Measurements from ENCODE around the gene STC2.

The STC2 gene

DNA sequence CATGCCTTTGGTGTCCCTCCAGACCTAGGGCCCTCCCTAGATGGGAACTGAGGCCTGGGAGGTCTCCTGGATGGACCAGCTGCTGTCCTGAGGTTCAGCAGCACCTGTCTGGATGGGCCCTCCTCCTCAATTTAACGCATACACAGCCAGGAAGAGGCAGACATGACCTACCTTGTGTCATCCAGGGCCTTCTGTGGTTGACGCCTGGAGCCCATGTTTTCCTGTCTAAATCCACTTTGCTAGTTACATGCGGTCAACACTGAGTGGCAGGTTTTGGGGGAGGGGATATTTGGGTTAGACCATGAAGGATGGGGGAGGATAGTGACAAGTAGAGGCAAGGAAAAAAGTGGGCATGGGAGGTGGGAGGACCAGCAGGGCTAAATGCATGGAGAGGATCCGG, 3.1 kb upstream of the STC2 start:
- Histone ChIP-seq H3K79me1 (ENCODE audit: low read length) (no peaks in the 10 kb centered on the region), H4K5ac (ENCODE audit: low read length) (no peak overlapping the region), H3K36me3 (ENCODE audit: control insufficient read depth, insufficient read depth, low read length) (no peaks in the 10 kb centered on the region), H3K56ac (ENCODE audit: low read length) (no peak overlapping the region), H2BK5ac (ENCODE audit: low read length) (no peak overlapping the region), H3K23ac (ENCODE audit: low read length) (no peak overlapping the region), H3K27ac (ENCODE audit: low read depth, low read length) (no peak overlapping the region), H3K4me3 (ENCODE audit: low read length) (no peak overlapping the region), H3K79me2 (ENCODE audit: control insufficient read depth, insufficient read depth, low read length) (peaks cover 17% of the 10 kb centered on the region), H3K4ac (ENCODE audit: low read depth, low read length) (peak overlapping the region; percentile 41), H3K27me3 (ENCODE audit: insufficient read depth, low read length, poor library complexity) (no peaks in the 10 kb centered on the region), H4K8ac (ENCODE audit: low read depth, low read length) (no peak overlapping the region), H2AK5ac (ENCODE audit: low read length) (peak overlapping the region; percentile 41), H3K4me1 (ENCODE audit: control insufficient read depth, low read depth, low read length) (peaks cover 6% of the 10 kb centered on the region), H2BK15ac (replicated peaks; ENCODE audit: low read depth) (no peak overlapping the region), H3K18ac (ENCODE audit: low read length) (no peak overlapping the region), H3K9ac (ENCODE audit: low read length) (no peak overlapping the region), H2BK120ac (ENCODE audit: low read depth, low read length) (no peak overlapping the region), H3K4me2 (ENCODE audit: low read length) (no peak overlapping the region)
- no CpG with 5 or more reads among the region's 4 CpGs for WGBS (ENCODE audit: extremely low coverage, insufficient coverage, low lambda C conversion rate)
- no peak for DNase-seq

- H2AK5ac ChIP-seq (ENCODE audit: low read length) = no peak overlapping the region
- no peak overlapping the region for H4K8ac ChIP-seq (ENCODE audit: low read depth, low read length)
- H3K79me1 ChIP-seq (ENCODE audit: low read length) = no peaks in the 10 kb centered on the region
- H2BK5ac ChIP-seq (ENCODE audit: low read length) = no peak overlapping the region
- H3K4me2 ChIP-seq (ENCODE audit: low read length) = peak overlapping the region; percentile 68
- H3K4ac ChIP-seq (ENCODE audit: low read depth, low read length) = peak overlapping the region; percentile 58
- no peak overlapping the region for H3K4me3 ChIP-seq (ENCODE audit: low read length)
- peaks cover 6% of the 10 kb centered on the region for H3K4me1 ChIP-seq (ENCODE audit: control insufficient read depth, low read depth, low read length)
- H3K79me2 ChIP-seq (ENCODE audit: control insufficient read depth, insufficient read depth, low read length) = peaks cover 20% of the 10 kb centered on the region
- H3K36me3 ChIP-seq (ENCODE audit: control insufficient read depth, insufficient read depth, low read length) = no peaks in the 10 kb centered on the region
- no CpG with 5 or more reads among the region's 8 CpGs for WGBS (ENCODE audit: extremely low coverage, insufficient coverage, low lambda C conversion rate)
- peak overlapping the region; percentile 74 for H3K27ac ChIP-seq (ENCODE audit: low read depth, low read length)
- peak; percentile 44 for DNase-seq
- H2BK120ac ChIP-seq (ENCODE audit: low read depth, low read length) = no peak overlapping the region
- H3K23ac ChIP-seq (ENCODE audit: low read length) = no peak overlapping the region
- peak overlapping the region; percentile 69 for H3K9ac ChIP-seq (ENCODE audit: low read length)
- H3K56ac ChIP-seq (ENCODE audit: low read length) = peak overlapping the region; percentile 88
- H3K27me3 ChIP-seq (ENCODE audit: insufficient read depth, low read length, poor library complexity) = no peaks in the 10 kb centered on the region
- H3K18ac ChIP-seq (ENCODE audit: low read length) = peak overlapping the region; percentile 53
- H2BK15ac ChIP-seq (replicated peaks; ENCODE audit: low read depth) = no peak overlapping the region
- no peak overlapping the region for H4K5ac ChIP-seq (ENCODE audit: low read length)
These were observed 2.4 kb upstream of the STC2 start for GRCh38 chr5:173330338-173331206.

- Histone ChIP-seq H2AK5ac (ENCODE audit: low read length) (no peak overlapping the region), H4K5ac (ENCODE audit: low read length) (no peak overlapping the region), H2BK5ac (ENCODE audit: low read length) (peak overlapping the region; percentile 14), H3K23ac (ENCODE audit: low read length) (peak overlapping the region; percentile 20), H3K27ac (ENCODE audit: low read depth, low read length) (peak overlapping the region; percentile 77), H3K9ac (ENCODE audit: low read length) (peak overlapping the region; percentile 87), H3K18ac (ENCODE audit: low read length) (peak overlapping the region; percentile 92), H3K36me3 (ENCODE audit: control insufficient read depth, insufficient read depth, low read length) (no peaks in the 10 kb centered on the region), H3K4me3 (ENCODE audit: low read length) (peak overlapping the region; percentile 55), H3K4me2 (ENCODE audit: low read length) (peak overlapping the region; percentile 98), H2BK120ac (ENCODE audit: low read depth, low read length) (peak overlapping the region; percentile 40), H3K4me1 (ENCODE audit: control insufficient read depth, low read depth, low read length) (peaks cover 6% of the 10 kb centered on the region), H3K4ac (ENCODE audit: low read depth, low read length) (peak overlapping the region; percentile 88), H3K27me3 (ENCODE audit: insufficient read depth, low read length, poor library complexity) (no peaks in the 10 kb centered on the region), H2BK15ac (replicated peaks; ENCODE audit: low read depth) (no peak overlapping the region), H3K79me1 (ENCODE audit: low read length) (peaks cover 3% of the 10 kb centered on the region), H4K8ac (ENCODE audit: low read depth, low read length) (no peak overlapping the region), H3K79me2 (ENCODE audit: control insufficient read depth, insufficient read depth, low read length) (peaks cover 28% of the 10 kb centered on the region), H3K56ac (ENCODE audit: low read length) (peak overlapping the region; percentile 94)
- WGBS (ENCODE audit: extremely low coverage, insufficient coverage, low lambda C conversion rate) = no CpG with 5 or more reads among the region's 77 CpGs
- peak; percentile 89 for DNase-seq
These were observed 1.5 kb upstream of the STC2 start for GRCh38 chr5:173329491-173330337.

DNA sequence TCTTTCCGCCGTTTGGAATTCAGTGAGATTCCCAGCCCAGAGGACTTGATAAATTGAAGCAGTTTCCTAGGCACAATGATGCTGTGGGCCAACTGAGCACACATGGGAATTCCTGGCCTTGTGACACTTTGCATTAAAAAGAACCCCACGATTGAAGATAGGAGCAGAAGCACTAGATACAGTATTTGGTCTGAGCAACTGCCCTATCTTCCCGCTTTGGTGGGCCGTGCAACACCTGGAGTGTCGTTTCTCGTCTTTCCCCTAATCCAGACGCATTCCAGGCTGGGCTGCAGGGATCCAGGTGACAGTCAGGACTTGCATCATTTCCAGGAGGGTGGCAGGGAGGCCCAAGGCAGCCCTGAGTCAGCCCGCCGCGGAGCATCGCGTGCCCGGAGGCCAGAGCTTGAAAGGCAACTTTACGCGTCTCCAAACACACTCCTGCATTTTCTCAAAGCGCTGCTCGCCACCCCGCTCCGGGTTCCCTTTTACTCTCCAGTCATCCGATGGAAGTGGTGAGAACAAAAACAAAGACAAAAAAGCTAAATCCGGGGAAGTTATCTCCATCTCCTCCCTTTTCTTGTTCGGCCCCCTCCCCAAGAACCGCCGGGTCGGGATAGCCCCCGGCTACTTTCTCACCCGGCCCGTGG, 753 bp upstream of the STC2 start:
- peak overlapping the region; percentile 77 for H3K27ac ChIP-seq (ENCODE audit: low read depth, low read length)
- H3K4ac ChIP-seq (ENCODE audit: low read depth, low read length) = peak overlapping the region; percentile 88
- H3K79me2 ChIP-seq (ENCODE audit: control insufficient read depth, insufficient read depth, low read length) = peaks cover 30% of the 10 kb centered on the region
- H3K4me1 ChIP-seq (ENCODE audit: control insufficient read depth, low read depth, low read length) = peaks cover 6% of the 10 kb centered on the region
- no peaks in the 10 kb centered on the region for H3K36me3 ChIP-seq (ENCODE audit: control insufficient read depth, insufficient read depth, low read length)
- no peak overlapping the region for H4K5ac ChIP-seq (ENCODE audit: low read length)
- peak overlapping the region; percentile 98 for H3K4me2 ChIP-seq (ENCODE audit: low read length)
- no CpG with 5 or more reads among the region's 29 CpGs for WGBS (ENCODE audit: extremely low coverage, insufficient coverage, low lambda C conversion rate)
- no peak overlapping the region for H2BK15ac ChIP-seq (replicated peaks; ENCODE audit: low read depth)
- H3K23ac ChIP-seq (ENCODE audit: low read length) = peak overlapping the region; percentile 76
- DNase-seq = peak; percentile 94
- no peak overlapping the region for H2AK5ac ChIP-seq (ENCODE audit: low read length)
- H3K9ac ChIP-seq (ENCODE audit: low read length) = peak overlapping the region; percentile 87
- peak overlapping the region; percentile 92 for H3K18ac ChIP-seq (ENCODE audit: low read length)
- no peak overlapping the region for H4K8ac ChIP-seq (ENCODE audit: low read depth, low read length)
- H3K4me3 ChIP-seq (ENCODE audit: low read length) = peak overlapping the region; percentile 55
- peaks cover 6% of the 10 kb centered on the region for H3K79me1 ChIP-seq (ENCODE audit: low read length)
- peak overlapping the region; percentile 61 for H2BK5ac ChIP-seq (ENCODE audit: low read length)
- H3K27me3 ChIP-seq (ENCODE audit: insufficient read depth, low read length, poor library complexity) = no peaks in the 10 kb centered on the region
- H2BK120ac ChIP-seq (ENCODE audit: low read depth, low read length) = peak overlapping the region; percentile 40
- H3K56ac ChIP-seq (ENCODE audit: low read length) = peak overlapping the region; percentile 94

- DNase-seq = peak; percentile 52
- WGBS (ENCODE audit: extremely low coverage, insufficient coverage, low lambda C conversion rate) = no CpG with 5 or more reads among the region's 76 CpGs
These were observed 898 bp downstream of the STC2 start for GRCh38 chr5:173327084-173327947.

More at GRCh38 chr5:173327084-173327947, 898 bp downstream of the STC2 start:
- Histone ChIP-seq H2AK5ac (ENCODE audit: low read length) (no peak overlapping the region), H3K4ac (ENCODE audit: low read depth, low read length) (no peak overlapping the region), H3K79me1 (ENCODE audit: low read length) (peaks cover 6% of the 10 kb centered on the region), H3K27ac (ENCODE audit: low read depth, low read length) (no peak overlapping the region), H3K79me2 (ENCODE audit: control insufficient read depth, insufficient read depth, low read length) (peaks cover 30% of the 10 kb centered on the region), H3K4me2 (ENCODE audit: low read length) (peak overlapping the region; percentile 97), H2BK5ac (ENCODE audit: low read length) (no peak overlapping the region), H4K8ac (ENCODE audit: low read depth, low read length) (no peak overlapping the region), H2BK120ac (ENCODE audit: low read depth, low read length) (no peak overlapping the region), H3K18ac (ENCODE audit: low read length) (peak overlapping the region; percentile 24), H4K5ac (ENCODE audit: low read length) (no peak overlapping the region), H3K4me1 (ENCODE audit: control insufficient read depth, low read depth, low read length) (peaks cover 6% of the 10 kb centered on the region), H3K4me3 (ENCODE audit: low read length) (peak overlapping the region; percentile 86), H2BK15ac (replicated peaks; ENCODE audit: low read depth) (no peak overlapping the region), H3K36me3 (ENCODE audit: control insufficient read depth, insufficient read depth, low read length) (peaks cover 3% of the 10 kb centered on the region), H3K9ac (ENCODE audit: low read length) (peak overlapping the region; percentile 87), H3K56ac (ENCODE audit: low read length) (peak overlapping the region; percentile 95), H3K23ac (ENCODE audit: low read length) (peak overlapping the region; percentile 34), H3K27me3 (ENCODE audit: insufficient read depth, low read length, poor library complexity) (no peaks in the 10 kb centered on the region)

Data from mesendoderm (in vitro differentiated cells).